Uterus (tissue), 4 donors: Measurements from ENCODE around the gene BANF2. TPM values are rescaled to one million over a fixed set of nuclear protein-coding genes. Genes with fewer than 3 reads are reported as not detected.
"Not testable (repeated sequence)": the region's sequence is repeated elsewhere in the genome, so short reads cannot be mapped to it uniquely, and the experiment has no call there.

Experiments used
- DNase-seq, 2 donors: peaks; one replicate each; pipeline ENCODE4 v3.0.0-alpha.2; 2019 to 2020
- H3K27ac ChIP-seq, 2 donors: fragments of 200-600 bp; sonication (generic); 1 replicate in 1 of 2; 2 replicates in 1 of 2; pipeline ENCODE4 v1.5.1; 2016 to 2018
- H3K27me3 ChIP-seq, 2 donors: fragments of 200-600 bp; sonication (generic); one replicate each; pipeline ENCODE4 v1.5.1; 2018 to 2019; ENCODE audit warnings: control low read depth in 1 of 2
- H3K36me3 ChIP-seq, 2 donors: fragments of 200-600 bp; sonication (generic); one replicate each; pipeline ENCODE4 v1.5.1; 2019; ENCODE audit warnings: control low read depth in 1 of 2
- H3K4me1 ChIP-seq, 2 donors: fragments of 200-600 bp; sonication (generic); one replicate each; pipeline ENCODE4 v1.5.1; 2018 to 2019; ENCODE audit warnings: control low read depth in 1 of 2
- H3K4me3 ChIP-seq, 2 donors: fragments of 200-600 bp; sonication (generic); 1 replicate in 1 of 2; 2 replicates in 1 of 2; pipeline ENCODE4 v1.5.1; 2018 to 2019; ENCODE audit warnings: mild to moderate bottlenecking in 1 of 2
- H3K9me3 ChIP-seq, 2 donors: fragments of 200-600 bp; sonication (generic); one replicate each; pipeline ENCODE4 v1.5.1; 2019; ENCODE audit warnings: control low read depth in 1 of 2
- CTCF ChIP-seq, 4 experiments: fragments of 200-600 bp in 2 of 4; fragments of 450-650 bp in 2 of 4; sonication (generic) in 2 of 4; IDR thresholded peaks; one replicate each; pipeline ENCODE4 v1.5.1; 2016 to 2019; ENCODE audit warnings: antibody characterized with exemption in 4 of 4, mild to moderate bottlenecking in 2 of 4, moderate library complexity in 1 of 4
- POLR2A ChIP-seq, 2 donors: fragments of 450-650 bp; IDR thresholded peaks; one replicate each; pipeline ENCODE4 v1.6.1; 2016; ENCODE audit warnings: antibody characterized with exemption in 2 of 2, mild to moderate bottlenecking in 1 of 2, moderate library complexity in 1 of 2
- intact Hi-C: fragments of 100-400 bp; cut with DNase I; formaldehyde crosslinking; loops from one replicate; pipeline ENCODE4 v1.15.1; 2023; ENCODE audit warnings: low total_unique reads
- total RNA-seq, 4 donors: library from RNA; depleted of rRNA in 3 of 4; stranded (reverse); fragments of >200 nt in 3 of 4; gene quantifications; one replicate each; pipeline versions ENCODE4 v1.1.0 to v1.2.4, GENCODE V29; 2014 to 2023
- donor health status: DM: yes; HTN: yes; CAD: no.

BANF2 gene
- total RNA-seq, 4 donors from 2014 or later = not detected

- Histone ChIP-seq H3K27me3 (no peaks in the 10 kb centered on the region), H3K9me3 (no peaks in the 10 kb centered on the region)
- intact Hi-C loops = no loop called here
Observed at GRCh38 chr20:17775600-17775999, 75.8 kb downstream of the BANF2 start.

GRCh38 chr20:17776551-17776950 lies 76.8 kb downstream of the BANF2 start:
- TF ChIP-seq CTCF (IDR thresholded peaks at IDR 0.05) = no peak
- no peak for TF ChIP-seq POLR2A (IDR thresholded peaks at IDR 0.05)
- no peaks in the 10 kb centered on the region for H3K36me3 ChIP-seq
- no peaks in the 10 kb centered on the region for H3K4me1 ChIP-seq
- no peaks in the 10 kb centered on the region for H3K27me3 ChIP-seq
- no peak overlapping the region for H3K27ac ChIP-seq
- no peaks in the 10 kb centered on the region for H3K9me3 ChIP-seq
- intact Hi-C loops = no loop called here
- H3K4me3 ChIP-seq = no peak overlapping the region
- no peak for DNase-seq

More at GRCh38 chr20:17775600-17775999, 75.8 kb downstream of the BANF2 start:
- DNase-seq = no peak
- no peak for TF ChIP-seq POLR2A (IDR thresholded peaks at IDR 0.05)
- TF ChIP-seq CTCF (IDR thresholded peaks at IDR 0.05) = no peak
- no peaks in the 10 kb centered on the region for H3K36me3 ChIP-seq
- H3K4me1 ChIP-seq = no peaks in the 10 kb centered on the region
- no peak overlapping the region for H3K27ac ChIP-seq
- H3K4me3 ChIP-seq = no peak overlapping the region

- H3K4me3 ChIP-seq, H3K4me1 ChIP-seq, H3K27ac ChIP-seq, H3K9me3 ChIP-seq, DNase-seq, H3K27me3 ChIP-seq, H3K36me3 ChIP-seq, intact Hi-C loops: not testable (repeated sequence)
Observed at GRCh38 chr20:17779011-17779410, 79.2 kb downstream of the BANF2 start.

DNA sequence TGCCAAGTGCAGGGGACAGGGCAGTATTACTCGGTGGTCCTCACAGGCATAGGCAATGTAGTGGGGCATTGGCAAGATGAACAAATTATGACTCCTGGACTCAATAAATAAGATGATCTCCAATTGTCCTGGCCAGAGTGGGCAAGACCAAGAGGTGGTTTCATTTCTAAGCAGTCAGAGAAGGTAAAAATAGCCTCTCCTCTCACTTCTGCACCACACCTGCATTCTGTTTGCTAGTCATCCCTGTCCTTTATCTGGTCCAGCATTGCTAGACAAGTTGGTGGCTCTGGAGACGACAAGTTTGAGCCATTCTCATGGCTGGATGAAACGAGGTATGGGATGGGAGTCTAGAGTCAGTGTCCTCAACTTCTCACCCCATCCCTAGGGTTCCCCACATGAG lies 83.0 kb downstream of the BANF2 start:
- no peaks in the 10 kb centered on the region for H3K36me3 ChIP-seq
- no peaks in the 10 kb centered on the region for H3K27me3 ChIP-seq
- TF ChIP-seq POLR2A (IDR thresholded peaks at IDR 0.05) (no peak), CTCF (IDR thresholded peaks at IDR 0.05) (no peak)
- no peak overlapping the region for H3K4me3 ChIP-seq
- no peaks in the 10 kb centered on the region for H3K9me3 ChIP-seq
- H3K27ac ChIP-seq = no peak overlapping the region
- intact Hi-C loops = no loop called here
- H3K4me1 ChIP-seq = no peaks in the 10 kb centered on the region
- DNase-seq = no peak

DNA sequence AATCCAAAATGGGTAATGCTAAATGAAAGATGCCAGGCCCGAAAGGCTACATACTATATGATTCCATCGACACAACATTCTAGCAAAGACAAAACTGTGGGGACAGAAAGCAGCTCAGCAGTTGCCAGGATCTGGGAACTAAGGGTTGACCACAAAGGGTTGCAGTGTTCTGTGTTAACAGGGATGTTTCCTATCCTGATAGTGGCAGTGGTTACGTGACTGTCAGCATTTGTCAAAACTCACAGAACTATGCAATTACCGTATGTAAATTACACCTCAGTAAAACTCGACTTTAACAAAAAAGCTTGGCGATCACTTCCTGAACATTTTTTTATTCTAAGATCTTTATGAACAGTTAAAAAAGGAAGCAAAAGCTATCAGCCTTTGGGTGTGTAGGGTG lies 83.9 kb downstream of the BANF2 start:
- Histone ChIP-seq H3K9me3 (no peaks in the 10 kb centered on the region), H3K4me3 (no peak overlapping the region), H3K36me3 (no peaks in the 10 kb centered on the region), H3K27ac (no peak overlapping the region), H3K27me3 (no peaks in the 10 kb centered on the region), H3K4me1 (no peaks in the 10 kb centered on the region)
- TF ChIP-seq CTCF (IDR thresholded peaks at IDR 0.05) (no peak), POLR2A (IDR thresholded peaks at IDR 0.05) (no peak)
- intact Hi-C loops = no loop called here
- no peak for DNase-seq

DNA sequence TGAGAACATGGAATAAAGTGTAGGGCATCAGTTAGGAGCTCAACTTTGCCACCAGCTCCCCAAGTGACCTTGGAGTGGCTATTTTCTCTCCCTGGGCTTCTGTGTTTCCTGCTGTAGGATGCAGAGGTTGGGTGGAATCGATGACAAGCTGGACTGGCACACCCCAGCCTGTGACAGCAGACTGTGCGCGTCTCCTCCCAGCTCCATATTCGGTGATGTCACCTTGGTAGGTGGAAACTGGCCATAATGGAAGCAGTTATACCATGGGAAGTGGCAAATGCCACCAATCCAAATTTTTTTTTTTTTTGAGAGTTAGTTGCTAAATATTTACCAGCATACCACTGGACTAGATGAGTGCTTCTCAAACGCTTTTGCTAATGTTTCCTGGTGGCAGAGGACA lies 85.2 kb downstream of the BANF2 start:
- Histone ChIP-seq H3K27me3 (no peaks in the 10 kb centered on the region), H3K9me3 (no peaks in the 10 kb centered on the region), H3K4me3 (no peak overlapping the region), H3K4me1 (no peaks in the 10 kb centered on the region), H3K36me3 (no peaks in the 10 kb centered on the region), H3K27ac (no peak overlapping the region)
- DNase-seq = no peak
- TF ChIP-seq POLR2A (IDR thresholded peaks at IDR 0.05) = no peak
- TF ChIP-seq CTCF (IDR thresholded peaks at IDR 0.05) = no peak
- intact Hi-C loops = no loop called here
